WTC11 (cell line): ENCODE data around the gene EME1. TPM values are rescaled to one million over a fixed set of nuclear protein-coding genes. Genes with fewer than 3 reads are reported as not detected.

Source experiments
- ATAC-seq: fragments of 200-7000 bp; cut with Tn5 transposase; 2 replicates; pipeline ENCODE4 v1.10.0; 2021; ENCODE audit warnings: mild to moderate bottlenecking, moderate library complexity
- CTCF ChIA-PET: fragments of 300-600 bp; sonication (Branson Sonifier 250); formaldehyde crosslinking; loops from one replicate; lab custom pipeline; 2021; ENCODE audit warnings: antibody characterized with exemption; lab: Charles Lee
- POLR2A ChIA-PET: fragments of 350-600 bp; sonication (Branson Sonifier 250); formaldehyde crosslinking; loops from one replicate; lab custom pipeline; 2021; ENCODE audit warnings: antibody characterized with exemption; lab: Charles Lee
- DNase-seq: peaks from one replicate; pipeline ENCODE4 v3.0.0; 2021; ENCODE audit warnings: low spot score
- H3K27ac Mint-ChIP-seq: 2 replicates; pipeline ENCODE4 v1.8.0; 2021; ENCODE audit warnings: mixed read lengths
- H3K27me3 Mint-ChIP-seq: 2 replicates; pipeline ENCODE4 v1.8.0; 2021; ENCODE audit warnings: low read depth, mild to moderate bottlenecking, moderate library complexity, mixed read lengths
- H3K36me3 Mint-ChIP-seq: 2 replicates; pipeline ENCODE4 v1.8.0; 2021; ENCODE audit warnings: mixed read lengths
- H3K4me1 Mint-ChIP-seq: 2 replicates; pipeline ENCODE4 v1.8.0; 2022; ENCODE audit warnings: mixed read lengths
- H3K4me3 Mint-ChIP-seq: 2 replicates; pipeline ENCODE4 v1.8.0; 2021; ENCODE audit warnings: mild to moderate bottlenecking, moderate library complexity, mixed read lengths
- H3K9me3 Mint-ChIP-seq: 2 replicates; pipeline ENCODE4 v1.8.0; 2021; ENCODE audit warnings: mixed read lengths
- CREB1 ChIP-seq: sonication (generic); formaldehyde crosslinking; IDR thresholded peaks from 2 replicates; pipeline ENCODE4 v1.8.0; 2023; ENCODE audit warnings: mild to moderate bottlenecking, missing genetic modification reagents
- E2F5 ChIP-seq: sonication (generic); formaldehyde crosslinking; IDR thresholded peaks from 2 replicates; pipeline ENCODE4 v1.8.1; 2022; ENCODE audit warnings: mild to moderate bottlenecking, moderate library complexity, missing genetic modification reagents
- HMGXB4 ChIP-seq: sonication (generic); formaldehyde crosslinking; IDR thresholded peaks from 2 replicates; pipeline ENCODE4 v1.8.1; 2023; ENCODE audit warnings: mild to moderate bottlenecking, moderate library complexity, missing genetic modification reagents
- IRF1 ChIP-seq: sonication (generic); formaldehyde crosslinking; IDR thresholded peaks from 2 replicates; pipeline ENCODE4 v1.8.0; 2023; ENCODE audit warnings: missing genetic modification reagents
- KAT7 ChIP-seq: sonication (generic); formaldehyde crosslinking; IDR thresholded peaks from 2 replicates; pipeline ENCODE4 v1.8.1; 2023; ENCODE audit warnings: missing genetic modification reagents, mild to moderate bottlenecking, borderline replicate concordance
- MXD4 ChIP-seq: fragments of 250-450 bp; sonication (Bioruptor Pico); IDR thresholded peaks from 2 replicates; pipeline ENCODE4 v1.8.0; 2021; ENCODE audit warnings: mild to moderate bottlenecking, moderate library complexity, borderline replicate concordance
- NFYB ChIP-seq: sonication (generic); formaldehyde crosslinking; conservative IDR thresholded peaks from 2 replicates; pipeline ENCODE4 v1.8.0; 2022; ENCODE audit warnings: low read depth, missing genetic modification reagents
- PRDM15 ChIP-seq: sonication (generic); formaldehyde crosslinking; IDR thresholded peaks from 2 replicates; pipeline ENCODE4 v1.8.0; 2022; ENCODE audit warnings: missing genetic modification reagents
- RORB ChIP-seq: fragments of 250-450 bp; sonication (Bioruptor Pico); IDR thresholded peaks from 2 replicates; pipeline ENCODE4 v1.9.0; 2021; ENCODE audit warnings: mild to moderate bottlenecking
- TEAD1 ChIP-seq: sonication (generic); formaldehyde crosslinking; IDR thresholded peaks from 2 replicates; pipeline ENCODE4 v1.8.0; 2022; ENCODE audit warnings: mild to moderate bottlenecking, missing genetic modification reagents
- USF1 ChIP-seq: sonication (generic); formaldehyde crosslinking; IDR thresholded peaks from 2 replicates; pipeline ENCODE4 v1.8.0; 2022; ENCODE audit warnings: mild to moderate bottlenecking, missing genetic modification reagents
- ZMAT4 ChIP-seq: fragments of 250-450 bp; sonication (Bioruptor Pico); IDR thresholded peaks from 2 replicates; pipeline ENCODE4 v1.9.0; 2021; ENCODE audit warnings: mild to moderate bottlenecking
- ZNF396 ChIP-seq: fragments of 250-450 bp; sonication (Bioruptor Pico); IDR thresholded peaks from 2 replicates; pipeline ENCODE4 v1.8.0; 2021; ENCODE audit warnings: mild to moderate bottlenecking, moderate library complexity, borderline replicate concordance
- ZNF425 ChIP-seq: fragments of 250-450 bp; sonication (Bioruptor Pico); conservative IDR thresholded peaks from 2 replicates; pipeline ENCODE4 v1.9.0; 2021; ENCODE audit warnings: mild to moderate bottlenecking
- ZNF532 ChIP-seq: fragments of 250-450 bp; sonication (Bioruptor Pico); IDR thresholded peaks from 2 replicates; pipeline ENCODE4 v1.9.0; 2021; ENCODE audit warnings: mild to moderate bottlenecking, borderline replicate concordance
- total RNA-seq: library from RNA; stranded (reverse); gene quantifications from 3 replicates; pipeline ENCODE4 v1.2.3, GENCODE V29; 2021

The EME1 gene
- total RNA-seq, 1 experiment from 2014 or later, result 24.9 TPM

GRCh38 chr17:50425682-50426471, 52.8 kb downstream of the EME1 start, which contains the start of gene ACSF2 (continued):
- TF ChIP-seq HMGXB4 (CRISPR knock-in tag) (peak; percentile 52; the same call in 1 of the 2 replicates), NFYB (CRISPR knock-in tag) (no peak), TEAD1 (CRISPR knock-in tag) (0 out of 2 replicates have a peak, but pooled peaks have one; percentile 54), ZNF396 (CRISPR knock-in tag) (no peak), RORB (CRISPR knock-in tag) (no peak), ZNF532 (CRISPR knock-in tag) (no peak), MXD4 (CRISPR knock-in tag) (no peak), E2F5 (CRISPR knock-in tag) (no peak), ZMAT4 (no peak), USF1 (peak; percentile 93), IRF1 (CRISPR knock-in tag) (0 out of 2 replicates have a peak, but pooled peaks have one; percentile 44), CREB1 (CRISPR knock-in tag) (peak; percentile 61; the same call in 1 of the 2 replicates)

- ATAC-seq, result peak; percentile 54
- H3K27me3 Mint-ChIP-seq, result peaks cover 24% of the 10 kb centered on the region
- ChIA-PET POLR2A (interaction anchor here (1.1 to 1.5 kb wide), 2 partner anchors 14 to 29 kb away, joined by 3 to 6 read pairs; partner anchors contain the start of gene LRRC59), CTCF (interaction anchor here (0.6 to 3.6 kb wide), 6 partner anchors 9 to 157 kb away, joined by 3 to 49 read pairs (median 4); partner anchors contain the start of gene LRRC59)
- no peaks in the 10 kb centered on the region for H3K9me3 Mint-ChIP-seq
- peak overlapping the region; percentile 75 for H3K4me3 Mint-ChIP-seq
- H3K4me1 Mint-ChIP-seq, result peaks cover 22% of the 10 kb centered on the region
- TF ChIP-seq ZNF425 (CRISPR knock-in tag), result no peak
- peak; percentile 83 for TF ChIP-seq PRDM15
- TF ChIP-seq KAT7, result 0 out of 2 replicates have a peak, but pooled peaks have one; percentile 6
- H3K36me3 Mint-ChIP-seq, result no peaks in the 10 kb centered on the region
- DNase-seq, result no peak
- H3K27ac Mint-ChIP-seq, result no peak overlapping the region
These were observed 53.4 kb downstream of the EME1 start for GRCh38 chr17:50426472-50426782.
